Activated CD4-positive, CD25-positive, alpha-beta regulatory T cell treated with anti-CD3 and anti-CD28 coated beads, Interleukin-2, amount 50 U/mL, for 16 hours (primary cell): ENCODE data around the gene TREX2.

Experiments used
- DNase-seq: peaks from one replicate; pipeline ENCODE4 v3.0.0-alpha.2; 2020; ENCODE audit warnings: low read depth, low spot score

Gene TREX2

GRCh38 chrX:153445856-153446635 lies at the start of gene TREX2:
Gene TREX2 (minus strand): TSS chrX:153446056. CDS start chrX:153445430, 626 bp downstream.
- DNase-seq, result no peak

DNA sequence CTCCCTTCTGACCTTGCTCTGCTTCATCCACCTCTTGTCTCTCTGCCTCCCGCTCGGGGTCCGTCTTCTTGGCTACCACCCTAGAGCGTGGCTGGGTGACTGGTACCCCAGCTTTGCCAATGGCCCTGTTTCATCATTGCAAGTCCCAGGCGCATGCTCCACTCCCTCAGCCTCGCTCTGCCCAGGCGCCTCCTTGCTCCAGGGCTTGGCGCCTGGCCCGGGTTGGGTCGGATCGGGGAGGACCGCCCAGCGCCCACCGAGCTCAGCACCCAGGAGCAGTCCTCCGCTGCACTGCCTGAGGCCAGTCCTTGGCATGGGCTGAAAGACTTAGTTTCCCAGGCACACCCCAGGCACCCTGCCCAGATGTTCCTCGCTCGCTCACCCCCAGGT lies 49.5 kb upstream of the TREX2 start:
- DNase-seq, result no peak

DNA sequence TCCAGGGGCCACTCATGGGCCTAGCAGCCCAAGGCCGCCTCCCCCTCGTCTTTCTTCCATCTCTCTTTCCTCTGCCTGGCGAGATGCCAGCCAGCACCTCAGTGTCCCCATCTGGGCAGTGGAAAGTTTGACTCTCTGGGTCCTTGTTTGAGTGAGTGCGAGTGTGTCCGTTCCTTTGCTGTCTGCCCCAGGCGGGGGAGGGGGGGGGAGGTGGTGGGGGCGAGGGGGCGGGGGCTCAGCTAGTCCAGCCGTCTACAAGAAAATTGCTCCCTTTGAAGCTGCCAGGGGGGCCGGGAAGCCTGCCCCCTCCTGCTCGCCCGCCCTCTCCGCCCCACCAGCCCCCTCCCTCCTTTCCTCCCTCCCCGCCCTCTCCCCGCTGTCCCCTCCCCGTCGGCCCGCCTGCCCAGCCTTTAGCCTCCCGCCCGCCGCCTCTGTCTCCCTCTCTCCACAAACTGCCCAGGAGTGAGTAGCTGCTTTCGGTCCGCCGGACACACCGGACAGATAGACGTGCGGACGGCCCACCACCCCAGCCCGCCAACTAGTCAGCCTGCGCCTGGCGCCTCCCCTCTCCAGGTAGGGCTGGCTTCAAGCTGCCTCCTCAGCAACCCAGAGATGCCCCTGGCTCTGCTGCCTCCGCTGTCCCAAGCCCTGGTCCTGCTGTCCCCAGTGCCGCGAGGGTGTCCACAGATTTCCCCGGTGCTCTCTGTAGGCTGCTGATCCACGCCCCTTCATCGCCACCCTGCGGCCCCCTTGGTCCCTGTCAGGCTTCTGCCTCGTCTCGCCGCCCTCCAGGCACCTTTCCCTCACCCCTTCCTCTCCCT lies 48.9 kb upstream of the TREX2 start, which contains the start of gene BGN:
Gene BGN (plus strand): TSS at position 440 of the 821 bp plus-strand sequence. CDS start 9,652 bp downstream, outside the sequence.
- DNase-seq, result no peak

- DNase-seq, result no peak
Observed at GRCh38 chrX:153494061-153494460, 48.2 kb upstream of the TREX2 start.

DNA sequence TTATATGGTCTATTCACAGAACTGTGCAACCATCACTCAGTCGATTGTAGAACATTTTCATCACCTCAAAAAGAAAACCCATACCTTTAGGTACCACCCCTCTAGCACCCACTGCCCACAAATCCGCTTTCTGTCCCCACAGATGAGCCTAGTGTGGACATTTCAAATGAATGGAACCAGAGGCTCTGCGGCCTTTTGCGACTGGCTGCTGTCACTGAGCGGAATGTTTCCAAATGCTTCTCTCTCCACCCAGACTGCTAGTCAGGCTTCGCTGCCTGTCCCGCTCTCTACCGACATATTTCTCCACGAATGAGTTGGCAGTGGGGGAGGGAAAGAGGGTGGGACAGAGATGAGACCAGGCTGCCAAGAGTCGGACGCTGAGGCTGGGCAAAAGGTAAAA lies 47.2 kb upstream of the TREX2 start:
- no peak for DNase-seq

DNA sequence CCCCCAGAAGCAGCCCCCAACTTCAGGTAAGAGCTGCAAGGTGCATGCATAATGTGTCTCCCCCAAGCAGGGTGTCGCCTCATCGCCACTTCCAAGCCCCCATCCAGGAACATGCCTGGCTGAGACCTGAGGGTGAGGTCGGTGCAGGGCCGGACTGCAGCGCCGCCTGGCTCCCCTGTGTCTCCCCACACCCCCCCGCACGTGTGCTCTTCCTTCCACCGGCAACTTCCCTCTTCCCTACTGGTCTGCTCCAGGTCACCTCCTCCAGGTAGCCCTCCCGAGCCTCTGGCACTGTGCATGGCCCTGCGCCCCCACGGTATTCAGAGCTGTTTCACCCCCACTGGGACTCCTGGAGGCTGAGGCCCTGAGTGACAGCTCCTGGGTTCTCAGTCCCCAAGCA lies 46.7 kb upstream of the TREX2 start:
- DNase-seq, result no peak

DNA sequence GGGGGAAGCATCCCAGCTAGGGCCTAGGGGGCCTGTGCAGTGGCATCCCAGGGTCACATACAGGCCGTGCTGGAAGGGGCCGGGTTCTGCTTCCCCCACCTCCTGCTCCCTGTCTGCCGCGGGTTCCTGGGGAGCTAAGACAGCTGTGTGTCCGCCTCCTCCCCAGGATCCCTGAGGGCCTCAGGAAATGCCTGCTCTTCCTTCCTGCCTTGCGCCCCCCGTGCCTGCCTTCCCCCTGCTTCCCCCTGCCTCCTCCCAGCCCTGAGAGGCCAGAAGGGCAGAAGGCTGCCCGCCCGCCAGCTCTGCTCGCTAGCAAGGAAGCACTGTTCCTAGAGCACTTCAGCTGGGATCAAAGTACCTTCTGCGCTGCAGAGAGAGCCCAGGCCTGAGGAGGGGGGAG lies 46.1 kb upstream of the TREX2 start:
- no peak for DNase-seq

DNA sequence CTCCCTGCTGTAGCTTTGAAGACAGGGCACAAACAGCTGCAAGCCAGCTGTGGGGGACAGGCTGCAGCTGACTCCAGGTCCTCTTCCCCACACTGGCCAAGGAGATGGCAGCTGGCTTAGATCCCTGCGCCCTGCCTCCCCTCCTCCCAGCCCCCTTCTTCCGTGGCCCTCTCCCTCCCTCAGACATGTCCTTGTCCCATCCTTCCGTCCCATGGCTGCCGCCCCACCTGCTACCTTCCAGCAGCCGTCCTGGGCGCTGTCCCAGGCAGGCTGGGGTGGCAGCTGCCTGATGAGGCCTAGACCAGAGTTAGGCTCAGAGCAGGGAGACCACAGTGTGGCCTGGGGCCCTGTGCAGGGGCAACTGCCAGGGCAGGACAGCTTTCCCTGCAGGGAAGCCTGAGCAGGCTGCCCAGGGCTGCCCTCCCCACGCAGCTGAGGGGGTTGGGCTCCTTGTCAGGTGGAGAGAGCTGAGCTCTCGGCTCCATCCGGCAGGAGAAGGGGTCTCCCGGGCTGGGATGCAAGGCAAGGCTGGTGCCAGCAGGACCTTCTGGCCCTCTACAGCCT lies 45.6 kb upstream of the TREX2 start:
- no peak for DNase-seq

GRCh38 chrX:153490217-153490930 lies 44.5 kb upstream of the TREX2 start:
- DNase-seq, result no peak

DNA sequence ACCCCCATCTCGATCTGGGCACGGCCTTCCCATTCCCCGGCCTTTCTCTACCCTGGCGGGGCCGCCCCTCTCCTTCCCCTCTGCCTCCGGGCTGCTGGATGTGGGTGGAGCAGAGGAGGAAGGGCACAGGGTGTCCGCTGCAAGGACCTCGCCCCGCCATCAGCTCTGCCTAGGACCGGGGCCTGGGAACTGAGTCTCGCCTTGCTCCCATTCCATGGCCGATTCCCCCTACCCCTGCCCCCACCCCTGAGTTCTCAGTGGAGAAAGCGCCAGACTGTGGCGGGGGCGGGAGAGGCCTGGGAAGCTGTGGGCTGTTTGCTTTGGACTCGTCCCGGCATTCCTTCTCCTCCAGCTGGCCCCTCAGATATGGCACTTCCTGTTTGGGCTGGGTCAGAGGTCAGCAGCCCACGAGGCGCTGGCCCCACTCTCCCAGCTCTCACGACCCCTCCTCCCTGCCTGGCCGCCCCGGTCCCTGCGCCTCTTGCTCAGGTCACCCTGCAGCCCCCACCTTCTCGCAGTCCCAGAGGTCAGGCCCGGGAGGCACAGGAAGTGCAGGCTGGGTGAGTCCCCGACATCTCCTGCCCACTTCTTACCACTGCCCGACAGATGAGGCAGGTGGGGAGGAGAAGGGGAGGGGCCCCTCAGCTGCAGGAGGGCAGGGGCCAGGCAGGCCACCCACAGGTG lies 42.5 kb upstream of the TREX2 start:
- no peak for DNase-seq

DNA sequence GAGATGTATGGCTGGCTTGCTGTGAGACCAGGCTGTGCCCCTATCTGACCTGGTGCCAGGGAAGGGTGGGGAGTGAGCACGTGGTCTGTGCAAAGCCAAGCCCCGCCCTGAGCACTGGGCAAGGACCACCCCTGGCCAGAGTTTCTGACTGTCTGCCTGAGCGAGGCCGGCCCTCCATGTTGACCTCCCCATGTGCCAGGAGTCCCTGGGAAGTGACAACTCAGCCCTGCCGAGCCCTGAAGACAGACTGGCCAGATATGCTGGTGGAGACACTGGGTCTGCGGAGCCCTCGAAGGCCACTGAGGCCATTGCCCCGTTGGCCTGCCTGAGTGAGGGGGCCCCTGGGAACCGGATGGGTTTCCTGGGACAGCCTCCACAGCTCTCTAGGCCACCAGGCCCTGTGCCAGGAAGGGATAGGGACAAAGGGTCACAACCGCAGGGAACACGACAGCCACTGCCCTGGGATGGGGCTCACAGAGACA lies 41.8 kb upstream of the TREX2 start:
- no peak for DNase-seq

- no peak for DNase-seq
Observed at GRCh38 chrX:153486171-153486570, 40.3 kb upstream of the TREX2 start.

DNA sequence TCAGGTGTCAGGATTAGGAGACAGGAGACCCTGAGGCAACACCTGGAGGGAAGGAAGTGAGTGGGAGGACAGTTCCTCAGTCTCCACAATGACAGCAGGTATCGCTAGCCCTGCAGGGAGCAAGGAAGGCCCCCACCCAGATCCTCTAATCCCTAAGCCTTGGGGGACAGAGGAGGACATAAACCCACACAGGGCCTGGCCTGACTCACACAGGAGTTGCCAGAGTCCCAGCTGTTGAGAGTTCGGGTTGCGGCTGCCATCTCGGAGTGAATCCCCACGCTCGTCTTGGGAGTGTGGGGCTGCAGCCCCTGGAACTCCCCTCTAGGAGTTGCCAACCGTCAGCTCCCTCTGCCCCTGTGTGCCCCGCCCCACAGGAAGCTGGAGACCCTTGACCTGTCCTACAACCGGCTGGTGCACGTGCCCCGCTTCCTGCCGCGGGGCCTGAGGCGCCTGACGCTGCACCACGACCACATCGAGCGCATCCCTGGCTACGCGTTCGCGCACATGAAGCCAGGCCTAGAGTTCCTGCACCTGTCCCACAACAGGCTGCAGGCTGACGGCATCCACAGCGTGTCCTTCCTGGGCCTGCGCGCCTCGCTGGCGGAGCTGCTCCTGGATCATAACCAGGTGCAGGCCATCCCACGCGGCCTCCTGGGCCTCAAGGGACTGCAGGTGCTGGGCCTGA lies 39.7 kb upstream of the TREX2 start:
- DNase-seq, result no peak

DNA sequence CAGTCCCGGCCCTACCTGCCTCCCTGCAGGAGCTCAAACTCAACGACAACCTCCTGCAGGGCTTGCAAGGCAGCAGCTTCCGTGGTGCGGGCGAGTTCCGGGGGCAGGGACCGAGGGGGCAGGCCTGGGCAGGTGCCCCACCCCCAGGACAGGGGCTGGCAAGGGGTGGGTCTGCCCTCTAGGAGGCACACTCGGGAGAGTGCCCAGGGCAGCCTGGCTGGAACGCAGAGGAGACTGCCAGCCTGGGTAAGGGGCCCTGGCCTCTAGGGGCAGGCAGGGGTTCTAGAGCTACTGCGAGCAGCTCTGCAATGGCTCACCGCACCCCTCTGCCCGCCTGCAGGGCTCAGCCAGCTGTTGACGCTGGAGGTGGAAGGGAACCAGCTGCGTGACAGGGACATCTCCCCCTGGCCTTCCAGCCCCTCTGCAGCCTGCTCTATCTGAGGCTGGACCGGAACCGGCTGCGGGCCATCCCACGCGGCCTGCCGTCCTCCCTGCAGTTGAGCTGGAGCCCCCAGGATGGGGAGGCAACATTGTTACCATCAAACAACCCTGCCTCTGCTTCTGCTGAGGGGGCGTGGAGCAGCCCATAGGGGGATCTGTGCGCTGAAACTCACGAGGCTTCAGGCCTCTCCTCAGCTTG lies 36.6 kb upstream of the TREX2 start:
- DNase-seq, result no peak

- no peak for DNase-seq
Observed at GRCh38 chrX:153481043-153481442, 35.2 kb upstream of the TREX2 start.

- DNase-seq, result no peak
Observed at GRCh38 chrX:153478746-153479145, 32.9 kb upstream of the TREX2 start.

DNA sequence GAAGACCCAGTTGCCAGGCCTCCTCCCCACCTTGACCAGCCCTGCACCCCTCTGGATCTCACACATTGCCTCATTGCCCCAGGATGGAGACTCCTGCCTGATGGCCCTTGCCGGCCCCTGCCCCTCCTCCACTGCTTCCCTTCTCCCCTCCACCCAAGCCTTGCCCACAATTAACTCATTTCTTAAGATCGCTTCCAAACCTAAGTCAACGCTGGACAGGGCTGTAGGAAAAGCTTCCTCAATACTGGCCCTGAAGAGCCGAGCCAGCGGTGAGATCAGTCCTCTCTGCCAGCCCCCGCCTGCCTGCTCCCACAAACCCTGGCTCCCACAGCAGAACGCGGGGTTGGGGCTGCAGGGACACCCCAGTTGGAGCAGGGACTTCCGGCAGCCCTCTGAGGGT lies 32.0 kb upstream of the TREX2 start:
- no peak for DNase-seq

- no peak for DNase-seq
Observed at GRCh38 chrX:153477364-153477857, 31.6 kb upstream of the TREX2 start.

DNA sequence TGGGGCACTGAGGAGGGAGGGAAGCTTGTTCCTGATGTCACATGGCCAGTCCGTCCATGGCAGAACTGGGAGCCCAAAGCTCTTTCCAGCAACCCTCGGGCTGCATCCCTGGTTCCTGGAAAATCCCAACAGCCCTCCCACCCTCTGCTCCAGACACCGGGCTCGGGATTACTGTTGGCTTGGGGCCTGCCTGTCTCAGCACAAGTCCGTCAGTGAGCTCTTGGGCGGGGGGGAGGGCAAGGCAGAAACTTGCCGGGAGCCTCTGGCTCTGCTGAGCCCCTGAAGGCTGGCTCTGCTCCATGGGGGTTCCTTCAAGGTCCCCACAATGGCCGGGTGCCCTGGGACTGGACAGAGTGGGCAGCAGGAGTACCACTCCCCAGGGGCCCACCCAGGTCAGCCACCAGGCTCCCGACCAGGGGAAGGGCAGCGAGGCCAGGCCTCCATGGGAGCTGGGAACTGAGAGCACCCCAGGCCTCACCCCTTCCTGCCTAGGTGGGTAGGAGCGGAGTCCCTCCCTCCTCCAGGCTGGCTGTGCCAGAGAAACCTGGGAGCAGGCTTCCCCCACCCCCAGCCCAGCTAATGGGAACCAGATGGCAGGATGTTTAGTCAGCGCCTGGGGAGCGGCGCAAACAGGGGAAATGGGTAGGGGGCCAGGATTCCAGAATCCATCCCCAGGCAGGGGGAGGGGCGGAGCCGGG lies 31.0 kb upstream of the TREX2 start:
- DNase-seq, result no peak
